Keratinocyte (primary cell): Measurements from ENCODE around the gene MXD3. TPM values are rescaled to one million over a fixed set of nuclear protein-coding genes. Genes with fewer than 3 reads are reported as not detected.
"Not testable (repeated sequence)": the region's sequence is repeated elsewhere in the genome, so short reads cannot be mapped to it uniquely, and the experiment has no call there.

Source experiments
- DNase-seq: peaks from one replicate; pipeline ENCODE4 v3.0.0-alpha.2; 2011; ENCODE audit warnings: low read depth, missing footprints, low spot score
- FAIRE-seq: peaks from 2 replicates; lab custom pipeline; 2011; peaks lifted over from hg19 to GRCh38; lab: Jason Lieb, UNC
- H2AFZ ChIP-seq: 2 replicates; pipeline ENCODE4 v1.6.0; 2012; ENCODE audit warnings: low read length, control low read depth, inconsistent platforms; ENCODE audit not compliant: control insufficient read depth
- H3K27ac ChIP-seq: 2 replicates; pipeline ENCODE4 v1.5.1; 2011; ENCODE audit warnings: low read length; ENCODE audit not compliant: control insufficient read depth, insufficient read depth
- H3K27me3 ChIP-seq: 3 replicates; pipeline ENCODE4 v1.6.0; 2011; ENCODE audit warnings: low read length; ENCODE audit not compliant: control insufficient read depth, insufficient read depth; ENCODE audit errors: extremely low read depth
- H3K36me3 ChIP-seq, 2 experiments: 2 replicates in 1 of 2; 3 replicates in 1 of 2; pipeline ENCODE4 v1.5.1; 2011; ENCODE audit warnings: low read length in 2 of 2, mild to moderate bottlenecking in 1 of 2; ENCODE audit not compliant: control insufficient read depth in 2 of 2, insufficient read depth in 2 of 2; ENCODE audit errors: extremely low read depth in 1 of 2
- H3K4me1 ChIP-seq: 3 replicates; pipeline ENCODE4 v1.5.1; 2011; ENCODE audit warnings: low read length; ENCODE audit not compliant: control insufficient read depth, insufficient read depth; ENCODE audit errors: extremely low read depth
- H3K4me2 ChIP-seq: 3 replicates; pipeline ENCODE4 v1.6.0; 2011; ENCODE audit warnings: low read depth, low read length; ENCODE audit not compliant: control insufficient read depth, insufficient read depth; ENCODE audit errors: extremely low read depth
- H3K4me3 ChIP-seq, 3 experiments: fragments of 200-600 bp in 1 of 3; sonication (generic) in 1 of 3; 2 replicates in 2 of 3; 3 replicates in 1 of 3; pipeline ENCODE4 v1.5.1; 2011 to 2016; ENCODE audit warnings: low read length in 3 of 3, mild to moderate bottlenecking in 3 of 3, control low read depth in 2 of 3, inconsistent platforms in 1 of 3, low read depth in 1 of 3, mixed read lengths in 1 of 3, mixed run types in 1 of 3, moderate library complexity in 1 of 3; ENCODE audit not compliant: control insufficient read depth in 2 of 3, insufficient read depth in 2 of 3; ENCODE audit errors: extremely low read depth in 1 of 3
- H3K79me2 ChIP-seq: 2 replicates; pipeline ENCODE4 v1.6.0; 2012; ENCODE audit warnings: low read length; ENCODE audit not compliant: control insufficient read depth, insufficient read depth
- H3K9ac ChIP-seq: 3 replicates; pipeline ENCODE4 v1.6.0; 2011; ENCODE audit warnings: low read length; ENCODE audit not compliant: control insufficient read depth, insufficient read depth; ENCODE audit errors: extremely low read depth
- H3K9me1 ChIP-seq: 3 replicates; pipeline ENCODE4 v1.6.0; 2011; ENCODE audit warnings: low read length; ENCODE audit not compliant: control insufficient read depth, insufficient read depth; ENCODE audit errors: extremely low read depth
- H3K9me3 ChIP-seq: 2 replicates; pipeline ENCODE4 v1.5.1; 2012; ENCODE audit warnings: low read depth, low read length; ENCODE audit not compliant: control insufficient read depth
- H4K20me1 ChIP-seq: 3 replicates; pipeline ENCODE4 v1.6.0; 2011; ENCODE audit warnings: low read length; ENCODE audit not compliant: control insufficient read depth, insufficient read depth; ENCODE audit errors: extremely low read depth
- CTCF ChIP-seq, 3 experiments: IDR thresholded peaks in 1 of 3; conservative IDR thresholded peaks in 1 of 3; optimal IDR thresholded peaks in 1 of 3; 2 replicates in 2 of 3; 3 replicates in 1 of 3; pipeline versions ENCODE3 to v1.5.1; 2011; ENCODE audit warnings: low read length in 3 of 3, mild to moderate bottlenecking in 3 of 3, moderate library complexity in 2 of 3, control low read depth in 1 of 3, inconsistent platforms in 1 of 3; ENCODE audit not compliant: insufficient read depth in 2 of 3; ENCODE audit errors: extremely low read depth in 1 of 3
- EZH2 ChIP-seq: IDR thresholded peaks from one replicate; pipeline ENCODE4 v1.6.1; 2012; ENCODE audit warnings: inconsistent platforms, mild to moderate bottlenecking, low read length, moderate library complexity
- dilution Hi-C: fragments of 300-500 bp; cut with MboI; formaldehyde crosslinking; loops from one replicate; pipeline ENCODE4 v1.7.0; 2020; ENCODE audit warnings: low sequenced_read_pairs; ENCODE audit not compliant: extremely low pct_ligation_motif_present
- polyA minus RNA-seq, 3 experiments: library from RNA; depleted of rRNA, polyadenylated mRNA; stranded (reverse); fragments of >200 nt; gene quantifications; 1 replicate in 1 of 3; 2 replicates in 1 of 3; 3 replicates in 1 of 3; pipeline ENCODE4 v1.2.3, GENCODE V29; 2011
- polyA plus RNA-seq, 5 experiments: library from polyadenylated mRNA; depleted of rRNA in 3 of 5; stranded (reverse) in 3 of 5; stranded (forward) in 1 of 5; unstranded in 1 of 5; fragments of >200 nt; gene quantifications; 1 replicate in 1 of 5; 2 replicates in 3 of 5; 3 replicates in 1 of 5; pipeline versions ENCODE4 v1.2.1 to v1.2.3, GENCODE V29; 2011 to 2012; ENCODE audit warnings: missing spikeins in 2 of 5, low read depth in 1 of 5, low replicate concordance in 1 of 5

The MXD3 gene
- polyA plus RNA-seq (0.69 to 1.2 TPM (median 0.97 TPM) in 3 replicates), polyA minus RNA-seq (1.0 to 1.2 TPM (median 1.1 TPM) in 3 replicates)
- 1.1 TPM for polyA plus RNA-seq (2011; ENCODE audit: low read depth)
- polyA plus RNA-seq (2011; cell fraction: cytosol; rRNA removed): 0.10 and 0.26 TPM in 2 replicates
- polyA plus RNA-seq (2011; cell fraction: nucleus; rRNA removed): 2.9 and 6.7 TPM in 2 replicates
- polyA plus RNA-seq (2012; ENCODE audit: low replicate concordance): 1.3 and 2.7 TPM in 2 replicates
- polyA minus RNA-seq (2011; cell fraction: cytosol; rRNA and poly(A)+ RNA removed): 2.1 TPM
- 1.7 and 2.6 TPM in 2 replicates for polyA minus RNA-seq (2011; cell fraction: nucleus; rRNA and poly(A)+ RNA removed)

- H2AFZ ChIP-seq: peak within 1 kb of the TSS; percentile 86
- FAIRE-seq (peak; percentile 56), DNase-seq (peak; percentile 50)
- H3K4me2 ChIP-seq: peak within 1 kb of the TSS; percentile 91
- dilution Hi-C loops: no loop called here
- H3K36me3 ChIP-seq: peaks cover under 1 to 3% of the 10 kb centered on the region in 2 experiments
- TF ChIP-seq EZH2 (no peak), CTCF (optimal IDR thresholded peaks at IDR 0.05 in 1 of 3, IDR thresholded peaks at IDR 0.05 in 1 of 3, conservative IDR thresholded peaks at IDR 0.05 in 1 of 3; ENCODE audit: extremely low read depth in 1 of 3, insufficient read depth in 2 of 3, low read length in 3 of 3) (no peak)
- no peaks in the 10 kb centered on the region for H3K9me1 ChIP-seq
- no peaks in the 10 kb centered on the region for H4K20me1 ChIP-seq
- no peaks in the 10 kb centered on the region for H3K9me3 ChIP-seq
- no peaks in the 10 kb centered on the region for H3K27me3 ChIP-seq
- H3K27ac ChIP-seq: peak within 1 kb of the TSS; percentile 86
- H3K4me1 ChIP-seq: peaks cover 18% of the 10 kb centered on the region
- H3K79me2 ChIP-seq: no peaks in the 10 kb centered on the region
- H3K4me3 ChIP-seq: peak within 1 kb of the TSS; percentile 48 to 77 (median 75)
- peak within 1 kb of the TSS; percentile 80 for H3K9ac ChIP-seq
Observed at GRCh38 chr5:177311723-177312648, at the start of gene MXD3. TSS of gene MXD3 (minus strand) at chr5:177311898. CDS start at chr5:177311830, 68 bp downstream.

GRCh38 chr5:177360740-177361139 lies 49.0 kb upstream of the MXD3 start:
- dilution Hi-C loops, H3K79me2 ChIP-seq, H4K20me1 ChIP-seq, H3K27ac ChIP-seq, H3K9me3 ChIP-seq, H3K4me3 ChIP-seq, H2AFZ ChIP-seq, H3K9ac ChIP-seq, H3K9me1 ChIP-seq, H3K27me3 ChIP-seq, H3K36me3 ChIP-seq, DNase-seq, H3K4me2 ChIP-seq, FAIRE-seq: not testable (repeated sequence)
- peaks cover 39% of the 10 kb centered on the region for H3K4me1 ChIP-seq
